DOHH2 (cell line): Measurements from ENCODE around the gene BICDL1.

Experiments used
- H3F3A ChIP-seq: fragments of 200-600 bp; sonication (generic), shearing (Covaris generic); 2 replicates; pipeline ENCODE4 v1.6.0; 2016; ENCODE audit warnings: antibody characterized with exemption, mild to moderate bottlenecking; ENCODE audit not compliant: control insufficient read depth, insufficient read depth
- H3K27ac ChIP-seq: fragments of 200-600 bp; sonication (generic); 2 replicates; pipeline ENCODE4 v1.5.1; 2014; ENCODE audit warnings: low read depth, mild to moderate bottlenecking, low read length, moderate library complexity
- H3K27me3 ChIP-seq: fragments of 200-600 bp; sonication (generic); 2 replicates; pipeline ENCODE4 v1.6.1; 2014; ENCODE audit warnings: mild to moderate bottlenecking, low read length, mixed read lengths; ENCODE audit not compliant: control insufficient read depth
- H3K36me3 ChIP-seq: fragments of 200-600 bp; sonication (generic); 2 replicates; pipeline ENCODE4 v1.6.1; 2014; ENCODE audit warnings: mild to moderate bottlenecking, low read length, moderate library complexity, mixed read lengths; ENCODE audit not compliant: control insufficient read depth
- H3K4me1 ChIP-seq: fragments of 200-600 bp; sonication (generic); 2 replicates; pipeline ENCODE4 v1.6.1; 2014; ENCODE audit warnings: mild to moderate bottlenecking, low read length, mixed read lengths; ENCODE audit not compliant: control insufficient read depth
- H3K4me2 ChIP-seq: fragments of 200-600 bp; sonication (generic); 2 replicates; pipeline ENCODE4 v1.6.0; 2014; ENCODE audit warnings: mild to moderate bottlenecking, low read length, moderate library complexity
- H3K4me3 ChIP-seq: fragments of 200-600 bp; sonication (generic); 2 replicates; pipeline ENCODE4 v1.5.1; 2014; ENCODE audit warnings: mild to moderate bottlenecking, low read length, mixed read lengths
- H3K79me2 ChIP-seq: fragments of 200-600 bp; sonication (generic); 2 replicates; pipeline ENCODE4 v1.6.1; 2014; ENCODE audit warnings: mild to moderate bottlenecking, low read length, mixed read lengths; ENCODE audit not compliant: control insufficient read depth
- H3K9me2 ChIP-seq: fragments of 200-600 bp; sonication (generic); replicated peaks from 2 replicates; pipeline ENCODE4 v1.6.1; 2014; ENCODE audit warnings: mild to moderate bottlenecking, low read length, mixed read lengths; ENCODE audit not compliant: control insufficient read depth
- H3K9me3 ChIP-seq: fragments of 200-600 bp; sonication (generic); 2 replicates; pipeline ENCODE4 v1.6.1; 2014; ENCODE audit warnings: antibody characterized with exemption, low read length, mixed read lengths; ENCODE audit not compliant: control insufficient read depth, insufficient read depth
- H4K20me1 ChIP-seq: fragments of 200-600 bp; sonication (generic); 2 replicates; pipeline ENCODE4 v1.6.0; 2014; ENCODE audit warnings: low read depth, mild to moderate bottlenecking, antibody characterized with exemption, low read length, moderate library complexity; ENCODE audit not compliant: control insufficient read depth, insufficient read depth
- EZH2phosphoT487 ChIP-seq: fragments of 200-600 bp; sonication (generic); IDR thresholded peaks from 2 replicates; pipeline ENCODE4 v1.6.1; 2017; ENCODE audit warnings: borderline replicate concordance, mild to moderate bottlenecking, antibody characterized with exemption, low read length, moderate library complexity, mixed read lengths
- TF ChIP-seq, protein P1 (sequence below): fragments of 200-600 bp; sonication (generic); IDR thresholded peaks from one replicate; pipeline ENCODE4 v1.5.1; 2014; ENCODE audit warnings: antibody characterized with exemption, mild to moderate bottlenecking, low read depth, low read length; ENCODE audit not compliant: poor library complexity, severe bottlenecking

BICDL1 gene

GRCh38 chr12:120071493-120072020, 82.5 kb downstream of the BICDL1 start:
- H3F3A ChIP-seq, result no peaks in the 10 kb centered on the region
- H3K36me3 ChIP-seq, result no peaks in the 10 kb centered on the region
- TF ChIP-seq EZH2phosphoT487, result no peak
- TF ChIP-seq, protein P1, sequence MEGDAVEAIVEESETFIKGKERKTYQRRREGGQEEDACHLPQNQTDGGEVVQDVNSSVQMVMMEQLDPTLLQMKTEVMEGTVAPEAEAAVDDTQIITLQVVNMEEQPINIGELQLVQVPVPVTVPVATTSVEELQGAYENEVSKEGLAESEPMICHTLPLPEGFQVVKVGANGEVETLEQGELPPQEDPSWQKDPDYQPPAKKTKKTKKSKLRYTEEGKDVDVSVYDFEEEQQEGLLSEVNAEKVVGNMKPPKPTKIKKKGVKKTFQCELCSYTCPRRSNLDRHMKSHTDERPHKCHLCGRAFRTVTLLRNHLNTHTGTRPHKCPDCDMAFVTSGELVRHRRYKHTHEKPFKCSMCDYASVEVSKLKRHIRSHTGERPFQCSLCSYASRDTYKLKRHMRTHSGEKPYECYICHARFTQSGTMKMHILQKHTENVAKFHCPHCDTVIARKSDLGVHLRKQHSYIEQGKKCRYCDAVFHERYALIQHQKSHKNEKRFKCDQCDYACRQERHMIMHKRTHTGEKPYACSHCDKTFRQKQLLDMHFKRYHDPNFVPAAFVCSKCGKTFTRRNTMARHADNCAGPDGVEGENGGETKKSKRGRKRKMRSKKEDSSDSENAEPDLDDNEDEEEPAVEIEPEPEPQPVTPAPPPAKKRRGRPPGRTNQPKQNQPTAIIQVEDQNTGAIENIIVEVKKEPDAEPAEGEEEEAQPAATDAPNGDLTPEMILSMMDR, result no peak
- H4K20me1 ChIP-seq, result no peaks in the 10 kb centered on the region
- no peak overlapping the region for H3K27ac ChIP-seq
- H3K9me3 ChIP-seq, result no peaks in the 10 kb centered on the region
- H3K4me1 ChIP-seq, result no peaks in the 10 kb centered on the region
- H3K4me2 ChIP-seq, result no peak overlapping the region
- no peak overlapping the region for H3K4me3 ChIP-seq
- H3K79me2 ChIP-seq, result no peaks in the 10 kb centered on the region
- no peaks in the 10 kb centered on the region for H3K27me3 ChIP-seq
- H3K9me2 ChIP-seq, result no peaks in the 10 kb centered on the region

- no peak overlapping the region for H3K4me3 ChIP-seq
- no peaks in the 10 kb centered on the region for H3K9me3 ChIP-seq
- no peak overlapping the region for H3K27ac ChIP-seq
- H3K27me3 ChIP-seq, result no peaks in the 10 kb centered on the region
- no peak overlapping the region for H3K4me2 ChIP-seq
- no peaks in the 10 kb centered on the region for H3F3A ChIP-seq
- no peaks in the 10 kb centered on the region for H3K79me2 ChIP-seq
- no peak for TF ChIP-seq EZH2phosphoT487
- TF ChIP-seq, protein P1, result no peak
- no peaks in the 10 kb centered on the region for H3K36me3 ChIP-seq
- H3K4me1 ChIP-seq, result no peaks in the 10 kb centered on the region
- no peaks in the 10 kb centered on the region for H4K20me1 ChIP-seq
- no peaks in the 10 kb centered on the region for H3K9me2 ChIP-seq
Observed at GRCh38 chr12:120072472-120073249, 83.6 kb downstream of the BICDL1 start.

DNA sequence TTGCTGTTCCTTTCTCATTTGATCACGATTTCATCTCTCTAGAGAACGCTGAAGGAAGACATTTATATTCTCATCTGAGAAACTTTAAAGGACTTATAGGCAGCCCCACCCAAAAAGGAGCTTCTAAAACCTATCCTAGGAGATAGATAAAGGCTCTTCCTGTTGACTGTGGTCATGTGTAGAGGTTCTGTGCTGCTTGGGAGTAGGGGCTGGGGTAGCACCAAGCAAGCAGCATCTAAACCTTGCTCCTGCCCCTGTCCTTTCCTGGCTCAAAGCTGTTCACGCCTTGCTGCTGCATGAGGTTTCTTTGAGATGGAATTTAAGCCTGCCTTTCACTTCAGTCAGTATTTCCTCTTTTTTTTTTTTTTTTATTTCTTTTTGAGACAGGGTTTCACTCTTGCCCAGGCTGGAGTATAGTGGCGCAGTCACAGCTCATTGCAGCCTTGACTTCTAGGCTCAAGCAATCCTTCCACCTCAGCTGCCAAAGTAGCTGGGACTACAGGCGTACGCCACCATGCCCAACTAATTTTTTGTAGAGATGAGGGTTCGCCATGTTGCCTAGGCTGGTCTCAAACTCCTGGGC, 86.1 kb downstream of the BICDL1 start:
- H3K4me3 ChIP-seq, result no peak overlapping the region
- no peaks in the 10 kb centered on the region for H4K20me1 ChIP-seq
- no peaks in the 10 kb centered on the region for H3K27me3 ChIP-seq
- H3K4me1 ChIP-seq, result no peaks in the 10 kb centered on the region
- no peaks in the 10 kb centered on the region for H3K36me3 ChIP-seq
- no peak overlapping the region for H3K27ac ChIP-seq
- H3K4me2 ChIP-seq, result no peak overlapping the region
- no peaks in the 10 kb centered on the region for H3K9me3 ChIP-seq
- no peaks in the 10 kb centered on the region for H3K9me2 ChIP-seq
- H3K79me2 ChIP-seq, result no peaks in the 10 kb centered on the region
- no peaks in the 10 kb centered on the region for H3F3A ChIP-seq
- no peak for TF ChIP-seq EZH2phosphoT487
- TF ChIP-seq, protein P1, result no peak
